Ovary (tissue), 9 donors: ENCODE measurements around the gene FBXL7. TPM values are rescaled to one million over a fixed set of nuclear protein-coding genes. Genes with fewer than 3 reads are reported as not detected.

ENCODE experiments used
- DNase-seq, 5 donors: peaks; one replicate each; pipeline ENCODE4 v3.0.0-alpha.2; 2019 to 2020
- H3K27ac ChIP-seq, 2 donors: fragments of 200-600 bp; one replicate each; pipeline versions ENCODE4 v1.5.1 to v1.8.0; 2019 to 2022
- H3K27me3 ChIP-seq: fragments of 200-600 bp; one replicate; pipeline ENCODE4 v1.8.0; 2022
- H3K36me3 ChIP-seq: fragments of 200-600 bp; sonication (generic); one replicate; pipeline ENCODE4 v1.5.1; 2019
- H3K4me1 ChIP-seq: one replicate; pipeline ENCODE4 v1.8.1; 2013; ENCODE audit warnings: mild to moderate bottlenecking, moderate library complexity; ENCODE audit not compliant: insufficient read depth
- H3K4me3 ChIP-seq: fragments of 200-600 bp; sonication (generic); one replicate; pipeline ENCODE4 v1.5.1; 2017
- H3K9me3 ChIP-seq, 2 donors: fragments of 200-600 bp in 1 of 2; sonication (generic) in 1 of 2; one replicate each; pipeline versions ENCODE4 v1.5.1 to v1.8.1; 2013 to 2019; ENCODE audit warnings: mild to moderate bottlenecking in 1 of 2, moderate library complexity in 1 of 2
- EP300 ChIP-seq: sonication (generic); formaldehyde crosslinking; IDR thresholded peaks from one replicate; pipeline ENCODE4 v1.6.1; 2017; ENCODE audit warnings: antibody characterized with exemption
- POLR2A ChIP-seq: fragments of 450-650 bp; IDR thresholded peaks from one replicate; pipeline ENCODE4 v1.6.1; 2017; ENCODE audit warnings: antibody characterized with exemption, mild to moderate bottlenecking, moderate library complexity
- WGBS, 3 donors: extraction: QIAGEN DNeasy Blood & Tissue Kit in 1 of 3; methylation state at CpG; one replicate each; pipeline versions ENCODE4 v1.1.5 to v1.1.7; 2013 to 2017; 5-methylcytosine and 5-hydroxymethylcytosine counted together
- intact Hi-C, 4 donors: fragments of 100-400 bp; cut with DNase I; formaldehyde crosslinking; loops; one replicate each; pipeline versions ENCODE4 v1.11.0 to v1.15.1; 2022 to 2023
- polyA plus RNA-seq, 2 donors: library from polyadenylated mRNA; stranded (reverse); fragments of 200-250 nt in 1 of 2; fragments of 350-450 nt in 1 of 2; fragmentation: Illumina TruSeq in 1 of 2; extraction: RNeasy Lipid Tissue Mini Kit (QIAGEN cat#74804) in 1 of 2; gene quantifications; one replicate each; pipeline ENCODE4 v1.2.3, GENCODE V29; 2013 to 2014
- total RNA-seq, 7 donors: library from RNA; depleted of rRNA in 2 of 7; stranded (reverse); fragments of >200 nt in 2 of 7; fragmentation: NEBNext Ultra II Directional in 3 of 7; extraction: Animal tissue kit (Norgen Biotek cat#: 25700) in 3 of 7; gene quantifications; one replicate each; pipeline versions ENCODE4 v1.1.0 to v1.2.4, GENCODE V29; 2016 to 2023
- TF ChIP-seq, protein P1 (sequence below), 3 donors: fragments of 450-650 bp in 2 of 3; fragments of 200-600 bp in 1 of 3; IDR thresholded peaks; one replicate each; pipeline versions ENCODE4 v1.5.1 to v1.8.0; 2016 to 2022; ENCODE audit warnings: antibody characterized with exemption in 3 of 3, mild to moderate bottlenecking in 1 of 3
- donor health status: DM: no; HTN: no; CAD: no; lungs with moderate emphysema.
- donor health status: DM: no; HTN: no; CAD: no.
- donor health status: Bipolar disorder and iron deficiency.
- donor health status: DM: yes; HTN: yes; CAD: no.
- donor health status: DM: no; HTN: no; CAD: no.
- donor health status: DM: yes; HTN: yes; CAD: no.

The FBXL7 gene
- total and polyA plus RNA-seq, 9 donors, result 21.1 to 40.9 (median 29.2) TPM

DNA sequence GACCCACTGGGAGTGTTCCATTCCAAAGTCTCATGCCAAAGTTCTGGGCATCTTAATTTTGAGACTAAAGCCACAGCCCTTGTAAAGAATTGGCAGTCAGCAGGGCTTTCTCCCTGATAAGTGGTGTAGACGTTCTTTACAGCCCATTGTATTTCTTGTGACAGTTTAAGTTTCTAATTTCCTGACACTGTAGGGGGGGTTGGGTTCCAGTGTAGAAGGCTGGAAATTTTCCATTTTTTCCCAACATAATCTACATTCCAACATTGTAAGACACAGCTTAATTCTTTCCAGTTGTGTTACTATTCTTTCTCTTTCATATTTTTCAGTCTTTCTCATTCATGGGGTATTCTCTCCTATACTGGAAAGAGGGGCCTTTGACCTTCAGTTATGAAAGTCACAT lies 121.1 kb downstream of the FBXL7 start:
- peaks cover 6% of the 10 kb centered on the region for H3K4me1 ChIP-seq
- no peak overlapping the region for H3K4me3 ChIP-seq
- TF ChIP-seq EP300 (no peak), POLR2A (no peak)
- TF ChIP-seq, protein P1, sequence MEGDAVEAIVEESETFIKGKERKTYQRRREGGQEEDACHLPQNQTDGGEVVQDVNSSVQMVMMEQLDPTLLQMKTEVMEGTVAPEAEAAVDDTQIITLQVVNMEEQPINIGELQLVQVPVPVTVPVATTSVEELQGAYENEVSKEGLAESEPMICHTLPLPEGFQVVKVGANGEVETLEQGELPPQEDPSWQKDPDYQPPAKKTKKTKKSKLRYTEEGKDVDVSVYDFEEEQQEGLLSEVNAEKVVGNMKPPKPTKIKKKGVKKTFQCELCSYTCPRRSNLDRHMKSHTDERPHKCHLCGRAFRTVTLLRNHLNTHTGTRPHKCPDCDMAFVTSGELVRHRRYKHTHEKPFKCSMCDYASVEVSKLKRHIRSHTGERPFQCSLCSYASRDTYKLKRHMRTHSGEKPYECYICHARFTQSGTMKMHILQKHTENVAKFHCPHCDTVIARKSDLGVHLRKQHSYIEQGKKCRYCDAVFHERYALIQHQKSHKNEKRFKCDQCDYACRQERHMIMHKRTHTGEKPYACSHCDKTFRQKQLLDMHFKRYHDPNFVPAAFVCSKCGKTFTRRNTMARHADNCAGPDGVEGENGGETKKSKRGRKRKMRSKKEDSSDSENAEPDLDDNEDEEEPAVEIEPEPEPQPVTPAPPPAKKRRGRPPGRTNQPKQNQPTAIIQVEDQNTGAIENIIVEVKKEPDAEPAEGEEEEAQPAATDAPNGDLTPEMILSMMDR (IDR thresholded peaks at IDR 0.05), result no peak
- DNase-seq, result no peak
- intact Hi-C loops, result no loop called here
- 38 to 42% (median 39%) methylated on average over 1 of the region's 1 CpG for WGBS, 3 donors
- H3K27me3 ChIP-seq, result no peaks in the 10 kb centered on the region
- no peak overlapping the region for H3K27ac ChIP-seq
- H3K36me3 ChIP-seq, result no peaks in the 10 kb centered on the region
- H3K9me3 ChIP-seq, result no peaks in the 10 kb centered on the region

- no peak overlapping the region for H3K4me3 ChIP-seq
- intact Hi-C loops, result no loop called here
- no peak for DNase-seq
- no peaks in the 10 kb centered on the region for H3K9me3 ChIP-seq
- TF ChIP-seq POLR2A, result no peak
- TF ChIP-seq, protein P1 (IDR thresholded peaks at IDR 0.05), result no peak
- TF ChIP-seq EP300, result no peak
- H3K4me1 ChIP-seq, result peaks cover 6% of the 10 kb centered on the region
- H3K36me3 ChIP-seq, result no peaks in the 10 kb centered on the region
- no peaks in the 10 kb centered on the region for H3K27me3 ChIP-seq
- WGBS, 3 donors, result 94 to 96% (median 96%) methylated on average over 2 of the region's 2 CpGs
- no peak overlapping the region for H3K27ac ChIP-seq
These were observed 123.8 kb downstream of the FBXL7 start for GRCh38 chr5:15623794-15624193.

- H3K27ac ChIP-seq, result no peak overlapping the region
- no peaks in the 10 kb centered on the region for H3K27me3 ChIP-seq
- TF ChIP-seq EP300 (no peak), POLR2A (no peak)
- TF ChIP-seq, protein P1 (IDR thresholded peaks at IDR 0.05), result no peak
- no peaks in the 10 kb centered on the region for H3K9me3 ChIP-seq
- H3K4me1 ChIP-seq, result peaks cover 6% of the 10 kb centered on the region
- WGBS, 3 donors, result 96 to 97% (median 97%) methylated on average over 2 of the region's 2 CpGs
- intact Hi-C loops, result no loop called here
- no peak overlapping the region for H3K4me3 ChIP-seq
- no peak for DNase-seq
- no peaks in the 10 kb centered on the region for H3K36me3 ChIP-seq
These were observed 127.1 kb downstream of the FBXL7 start for GRCh38 chr5:15627109-15627508.

GRCh38 chr5:15627647-15628046 lies 127.7 kb downstream of the FBXL7 start:
- WGBS, 3 donors, result 88 to 92% (median 90%) methylated on average over 2 of the region's 2 CpGs
- DNase-seq, result no peak
- TF ChIP-seq, protein P1 (IDR thresholded peaks at IDR 0.05), result no peak
- TF ChIP-seq POLR2A, result no peak
- no peak for TF ChIP-seq EP300
- no peaks in the 10 kb centered on the region for H3K9me3 ChIP-seq
- no peak overlapping the region for H3K27ac ChIP-seq
- no peak overlapping the region for H3K4me3 ChIP-seq
- H3K27me3 ChIP-seq, result no peaks in the 10 kb centered on the region
- H3K36me3 ChIP-seq, result no peaks in the 10 kb centered on the region
- intact Hi-C loops, result no loop called here
- H3K4me1 ChIP-seq, result peaks cover 6% of the 10 kb centered on the region

DNA sequence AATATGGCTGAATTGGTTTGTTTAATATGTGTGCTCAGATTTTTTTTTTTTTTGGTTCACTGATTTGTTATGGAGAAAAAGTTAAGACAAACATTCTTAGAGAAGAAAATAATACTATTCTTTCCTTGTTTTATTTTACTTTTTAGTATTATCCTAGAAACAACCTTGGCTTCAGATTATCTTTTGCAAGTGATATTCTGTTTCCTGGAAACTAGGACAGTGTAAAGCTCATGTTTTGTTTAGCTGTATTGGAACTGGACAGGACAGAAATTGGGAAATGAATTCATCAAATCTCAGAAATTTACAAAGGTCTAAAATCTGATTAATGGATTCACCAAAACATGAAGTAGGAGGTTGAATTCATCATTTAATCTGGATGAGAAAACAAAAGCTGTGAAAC lies 130.5 kb downstream of the FBXL7 start:
- H3K4me3 ChIP-seq, result no peak overlapping the region
- H3K27ac ChIP-seq, result no peak overlapping the region
- H3K36me3 ChIP-seq, result no peaks in the 10 kb centered on the region
- H3K27me3 ChIP-seq, result no peaks in the 10 kb centered on the region
- H3K4me1 ChIP-seq, result peaks cover 6% of the 10 kb centered on the region
- intact Hi-C loops, result no loop called here
- DNase-seq, result no peak
- TF ChIP-seq, protein P1 (IDR thresholded peaks at IDR 0.05), result no peak
- no peak for TF ChIP-seq POLR2A
- TF ChIP-seq EP300, result no peak
- no peaks in the 10 kb centered on the region for H3K9me3 ChIP-seq
